Measurements from ENCODE around the gene LRRC8C. TPM values are rescaled to one million over a fixed set of nuclear protein-coding genes. Genes with fewer than 3 reads are reported as not detected.
A peak's percentile ranks its signal among the peaks of the same experiment; 100 is the strongest.
"Not testable (repeated sequence)": the region's sequence is repeated elsewhere in the genome, so short reads cannot be mapped to it uniquely, and the experiment has no call there.

LRRC8C gene
- total RNA-seq, 1 donor from 2014 or later, result 5.5 TPM

GRCh38 chr1:89629146-89629545, 3.8 kb upstream of the LRRC8C start:
- no peaks in the 10 kb centered on the region for H3K36me3 ChIP-seq
- H3K4me1 Mint-ChIP-seq, result peaks cover 13% of the 10 kb centered on the region
- peaks cover 15% of the 10 kb centered on the region for H3K27me3 ChIP-seq
- no peaks in the 10 kb centered on the region for H3K79me2 ChIP-seq (ENCODE audit: low read depth)
- no peak overlapping the region for H3K9ac ChIP-seq
- peaks cover 12% of the 10 kb centered on the region for H3K4me1 ChIP-seq
- peaks cover 2% of the 10 kb centered on the region for H4K20me1 ChIP-seq (ENCODE audit: low read depth)
- H3K27ac Mint-ChIP-seq, result no peak overlapping the region
- peaks cover 6% of the 10 kb centered on the region for H3K27me3 Mint-ChIP-seq (ENCODE audit: insufficient read depth, low read depth)
- H3K36me3 Mint-ChIP-seq, result no peaks in the 10 kb centered on the region
- H3K4me2 ChIP-seq, result no peak overlapping the region
- H3K9me3 ChIP-seq (ENCODE audit: low read depth), result no peaks in the 10 kb centered on the region
- H3K4me3 Mint-ChIP-seq, result no peak overlapping the region
- no peak for TF ChIP-seq EZH2 (IDR thresholded peaks at IDR 0.05)
- TF ChIP-seq EZH2phosphoT487 (IDR thresholded peaks at IDR 0.05), result no peak
- TF ChIP-seq, protein P1, sequence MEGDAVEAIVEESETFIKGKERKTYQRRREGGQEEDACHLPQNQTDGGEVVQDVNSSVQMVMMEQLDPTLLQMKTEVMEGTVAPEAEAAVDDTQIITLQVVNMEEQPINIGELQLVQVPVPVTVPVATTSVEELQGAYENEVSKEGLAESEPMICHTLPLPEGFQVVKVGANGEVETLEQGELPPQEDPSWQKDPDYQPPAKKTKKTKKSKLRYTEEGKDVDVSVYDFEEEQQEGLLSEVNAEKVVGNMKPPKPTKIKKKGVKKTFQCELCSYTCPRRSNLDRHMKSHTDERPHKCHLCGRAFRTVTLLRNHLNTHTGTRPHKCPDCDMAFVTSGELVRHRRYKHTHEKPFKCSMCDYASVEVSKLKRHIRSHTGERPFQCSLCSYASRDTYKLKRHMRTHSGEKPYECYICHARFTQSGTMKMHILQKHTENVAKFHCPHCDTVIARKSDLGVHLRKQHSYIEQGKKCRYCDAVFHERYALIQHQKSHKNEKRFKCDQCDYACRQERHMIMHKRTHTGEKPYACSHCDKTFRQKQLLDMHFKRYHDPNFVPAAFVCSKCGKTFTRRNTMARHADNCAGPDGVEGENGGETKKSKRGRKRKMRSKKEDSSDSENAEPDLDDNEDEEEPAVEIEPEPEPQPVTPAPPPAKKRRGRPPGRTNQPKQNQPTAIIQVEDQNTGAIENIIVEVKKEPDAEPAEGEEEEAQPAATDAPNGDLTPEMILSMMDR (IDR thresholded peaks at IDR 0.05), result no peak
- peaks cover 20% of the 10 kb centered on the region for H3F3A ChIP-seq (ENCODE audit: low read depth)
- no peak overlapping the region for H3K27ac ChIP-seq
- no peak for DNase-seq (ENCODE audit: low spot score)
- no peaks in the 10 kb centered on the region for H3K9me3 Mint-ChIP-seq
- H3K4me3 ChIP-seq, result no peak overlapping the region
- no peak overlapping the region for H2AFZ ChIP-seq (replicated peaks)

GRCh38 chr1:89629600-89629999, 3.3 kb upstream of the LRRC8C start:
- H3K27me3 Mint-ChIP-seq (ENCODE audit: insufficient read depth, low read depth); H3K9me3 Mint-ChIP-seq; H3K79me2 ChIP-seq (ENCODE audit: low read depth); H3K36me3 Mint-ChIP-seq; DNase-seq (ENCODE audit: low spot score); H3K36me3 ChIP-seq; H2AFZ ChIP-seq (replicated peaks); H3K27ac ChIP-seq; H3K4me3 ChIP-seq; H3K27ac Mint-ChIP-seq; H3K4me3 Mint-ChIP-seq; H4K20me1 ChIP-seq (ENCODE audit: low read depth); H3K9me3 ChIP-seq (ENCODE audit: low read depth); H3K4me2 ChIP-seq; H3K9ac ChIP-seq: not testable (repeated sequence)
- Histone ChIP-seq H3K4me1 (peaks cover 17% of the 10 kb centered on the region), H3F3A (ENCODE audit: low read depth) (peaks cover 23% of the 10 kb centered on the region), H3K27me3 (peaks cover 19% of the 10 kb centered on the region)
- peaks cover 16% of the 10 kb centered on the region for H3K4me1 Mint-ChIP-seq

DNA sequence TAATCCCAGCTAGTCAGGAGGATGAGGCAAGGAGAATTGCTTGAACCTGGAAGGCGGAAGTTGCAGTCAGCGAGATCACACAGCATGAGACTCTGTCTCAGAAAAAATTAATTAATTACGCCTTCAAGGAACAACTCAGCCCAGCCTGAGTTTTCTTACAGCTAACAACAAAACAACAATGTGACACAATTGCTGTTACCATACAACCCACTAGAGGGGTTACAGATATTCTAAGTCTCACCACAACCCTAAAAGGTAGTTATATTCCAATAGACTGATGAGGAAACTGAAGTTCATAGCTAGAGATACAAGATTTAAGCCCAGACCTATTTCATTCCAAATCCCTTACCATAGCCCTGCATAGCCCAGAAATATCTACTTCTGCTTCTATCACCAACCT, 2.9 kb upstream of the LRRC8C start:
- Mint-ChIP-seq H3K4me1 (peaks cover 18% of the 10 kb centered on the region), H3K27me3 (ENCODE audit: insufficient read depth, low read depth) (peaks cover 6% of the 10 kb centered on the region), H3K36me3 (no peaks in the 10 kb centered on the region), H3K9me3 (no peaks in the 10 kb centered on the region), H3K4me3 (no peak overlapping the region), H3K27ac (no peak overlapping the region)
- H4K20me1 ChIP-seq (ENCODE audit: low read depth), result peaks cover 9% of the 10 kb centered on the region
- no peak overlapping the region for H3K9ac ChIP-seq
- H3K36me3 ChIP-seq, result no peaks in the 10 kb centered on the region
- peaks cover 24% of the 10 kb centered on the region for H3K27me3 ChIP-seq
- peaks cover 23% of the 10 kb centered on the region for H3F3A ChIP-seq (ENCODE audit: low read depth)
- H3K9me3 ChIP-seq (ENCODE audit: low read depth), result no peaks in the 10 kb centered on the region
- H2AFZ ChIP-seq (replicated peaks), result no peak overlapping the region
- no peak for DNase-seq (ENCODE audit: low spot score)
- TF ChIP-seq EZH2phosphoT487 (IDR thresholded peaks at IDR 0.05) (no peak), EZH2 (IDR thresholded peaks at IDR 0.05) (no peak)
- TF ChIP-seq, protein P1 (IDR thresholded peaks at IDR 0.05), result no peak
- peaks cover 17% of the 10 kb centered on the region for H3K4me1 ChIP-seq
- H3K79me2 ChIP-seq (ENCODE audit: low read depth), result no peaks in the 10 kb centered on the region
- H3K4me2 ChIP-seq, result no peak overlapping the region
- H3K4me3 ChIP-seq, result no peak overlapping the region
- H3K27ac ChIP-seq, result no peak overlapping the region

GRCh38 chr1:89631816-89632656, 884 bp upstream of the LRRC8C start:
- peaks cover 17% of the 10 kb centered on the region for H3K4me1 ChIP-seq
- H3K9me3 Mint-ChIP-seq, result no peaks in the 10 kb centered on the region
- H3K4me2 ChIP-seq, result peak overlapping the region; percentile 98
- H3K36me3 Mint-ChIP-seq, result no peaks in the 10 kb centered on the region
- no peaks in the 10 kb centered on the region for H3K9me3 ChIP-seq (ENCODE audit: low read depth)
- H3K27me3 Mint-ChIP-seq (ENCODE audit: insufficient read depth, low read depth), result peaks cover 6% of the 10 kb centered on the region
- peak; percentile 87 for DNase-seq (ENCODE audit: low spot score)
- H3K4me3 Mint-ChIP-seq, result peak overlapping the region; percentile 97
- no peaks in the 10 kb centered on the region for H3K79me2 ChIP-seq (ENCODE audit: low read depth)
- TF ChIP-seq EZH2 (IDR thresholded peaks at IDR 0.05) (no peak), EZH2phosphoT487 (IDR thresholded peaks at IDR 0.05) (no peak)
- TF ChIP-seq, protein P1 (IDR thresholded peaks at IDR 0.05), result no peak
- peaks cover 9% of the 10 kb centered on the region for H4K20me1 ChIP-seq (ENCODE audit: low read depth)
- peaks cover 30% of the 10 kb centered on the region for H3K27me3 ChIP-seq
- peak overlapping the region; percentile 89 for H3K4me3 ChIP-seq
- peak overlapping the region; percentile 81 for H3K27ac Mint-ChIP-seq
- no peak overlapping the region for H3K9ac ChIP-seq
- peak overlapping the region; percentile 39 for H3K27ac ChIP-seq
- H2AFZ ChIP-seq (replicated peaks), result peak overlapping the region; percentile 92
- peaks cover 23% of the 10 kb centered on the region for H3F3A ChIP-seq (ENCODE audit: low read depth)
- peaks cover 18% of the 10 kb centered on the region for H3K4me1 Mint-ChIP-seq
- no peaks in the 10 kb centered on the region for H3K36me3 ChIP-seq
